HepG2 (cell line): ENCODE data around the gene ATP6V0D1. TPM values are rescaled to one million over a fixed set of nuclear protein-coding genes. Genes with fewer than 3 reads are reported as not detected.
A peak's percentile ranks its signal among the peaks of the same experiment; 100 is the strongest.

Source experiments
- CEBPB ChIP-seq: IDR thresholded peaks from 2 replicates; pipeline ENCODE4 v1.6.1; 2011; ENCODE audit warnings: low read depth, low read length, improper control_type of control experiment, borderline replicate concordance
- ESRRA ChIP-seq: sonication (generic); formaldehyde crosslinking; IDR thresholded peaks from 2 replicates; pipeline ENCODE4 v1.5.1; 2020; ENCODE audit warnings: mild to moderate bottlenecking, low read depth, missing genetic modification reagents
- FOXP1 ChIP-seq, 2 experiments: fragments of 450-650 bp in 1 of 2; IDR thresholded peaks; 2 replicates each; pipeline ENCODE4 v1.6.1; 2017 to 2018; ENCODE audit warnings: antibody characterized with exemption in 1 of 2
- KDM5B ChIP-seq: sonication (generic); formaldehyde crosslinking; IDR thresholded peaks from 2 replicates; pipeline ENCODE4 v1.4.0; 2020; ENCODE audit warnings: missing genetic modification reagents, mild to moderate bottlenecking, borderline replicate concordance
- MTA3 ChIP-seq: sonication (generic); formaldehyde crosslinking; IDR thresholded peaks from 2 replicates; pipeline ENCODE4 v1.4.0; 2020; ENCODE audit warnings: missing genetic modification reagents
- MXI1 ChIP-seq: IDR thresholded peaks from 3 replicates; pipeline ENCODE4 v1.6.1; 2012; ENCODE audit warnings: low read depth, low read length, inconsistent platforms, borderline replicate concordance
- SALL2 ChIP-seq: sonication (generic); formaldehyde crosslinking; IDR thresholded peaks from 2 replicates; pipeline ENCODE4 v1.8.1; 2023; ENCODE audit warnings: mild to moderate bottlenecking, missing genetic modification reagents, inconsistent platforms
- SAP130 ChIP-seq: IDR thresholded peaks from 2 replicates; pipeline ENCODE4 v1.6.1; 2016; ENCODE audit warnings: low read depth
- TGIF2 ChIP-seq: IDR thresholded peaks from 2 replicates; pipeline ENCODE4 v1.6.1; 2016; ENCODE audit warnings: control low read depth, missing compliant biosample characterization
- ZEB1 ChIP-seq: IDR thresholded peaks from 2 replicates; pipeline ENCODE4 v1.6.1; 2012; ENCODE audit warnings: mild to moderate bottlenecking, low read depth, inconsistent platforms; ENCODE audit not compliant: insufficient replicate concordance
- polyA plus RNA-seq, 8 experiments: library from polyadenylated mRNA; depleted of rRNA in 3 of 8; stranded (reverse) in 7 of 8; unstranded in 1 of 8; fragments of >200 nt; fragmentation: Illumina TruSeq in 4 of 8; extraction: Trizol in 4 of 8; gene quantifications; 2 replicates each; pipeline versions ENCODE4 v1.2.1 to v1.2.3, GENCODE V29; 2011 to 2016; ENCODE audit warnings: low read depth in 4 of 8, missing spikeins in 1 of 8, mixed read lengths in 1 of 8; ENCODE audit not compliant: insufficient read depth in 1 of 8
- total RNA-seq, 5 experiments: library from RNA; depleted of rRNA; stranded (reverse); fragments of >200 nt; fragmentation: Illumina TruSeq; extraction: Trizol; gene quantifications; 2 replicates each; pipeline ENCODE4 v1.2.3, GENCODE V29; 2016; ENCODE audit warnings: low read depth in 1 of 5
- TF ChIP-seq, protein P1 (sequence below): conservative IDR thresholded peaks from 2 replicates; pipeline ENCODE4 v1.6.1; 2018; ENCODE audit warnings: missing genetic modification reagents
- TF ChIP-seq, protein P2 (sequence below): sonication (generic); formaldehyde crosslinking; IDR thresholded peaks from 2 replicates; pipeline ENCODE4 v1.4.0; 2020; ENCODE audit warnings: missing genetic modification reagents
- TF ChIP-seq, protein P3 (sequence below): sonication (generic); formaldehyde crosslinking; IDR thresholded peaks from 2 replicates; pipeline ENCODE4 v1.5.0; 2020; ENCODE audit warnings: missing genetic modification reagents
- TF ChIP-seq, protein P4 (sequence below): sonication (generic); formaldehyde crosslinking; conservative IDR thresholded peaks from 2 replicates; pipeline ENCODE4 v1.4.0; 2020; ENCODE audit warnings: mild to moderate bottlenecking, missing genetic modification reagents, moderate library complexity
- TF ChIP-seq, protein P5 (sequence below): sonication (generic); formaldehyde crosslinking; IDR thresholded peaks from 2 replicates; pipeline ENCODE4 v1.4.0; 2020; ENCODE audit warnings: missing genetic modification reagents, borderline replicate concordance
- TF ChIP-seq, protein P6 (sequence below): sonication (generic); formaldehyde crosslinking; IDR thresholded peaks from 2 replicates; pipeline ENCODE4 v1.9.0; 2021; ENCODE audit warnings: missing genetic modification reagents, mild to moderate bottlenecking, borderline replicate concordance

ATP6V0D1 gene
- total and polyA plus RNA-seq, 2 of the 13 experiments (the other 11 are each of a cell fraction or from before 2014, with no cell fraction given): 51.1 to 61.3 TPM

DNA sequence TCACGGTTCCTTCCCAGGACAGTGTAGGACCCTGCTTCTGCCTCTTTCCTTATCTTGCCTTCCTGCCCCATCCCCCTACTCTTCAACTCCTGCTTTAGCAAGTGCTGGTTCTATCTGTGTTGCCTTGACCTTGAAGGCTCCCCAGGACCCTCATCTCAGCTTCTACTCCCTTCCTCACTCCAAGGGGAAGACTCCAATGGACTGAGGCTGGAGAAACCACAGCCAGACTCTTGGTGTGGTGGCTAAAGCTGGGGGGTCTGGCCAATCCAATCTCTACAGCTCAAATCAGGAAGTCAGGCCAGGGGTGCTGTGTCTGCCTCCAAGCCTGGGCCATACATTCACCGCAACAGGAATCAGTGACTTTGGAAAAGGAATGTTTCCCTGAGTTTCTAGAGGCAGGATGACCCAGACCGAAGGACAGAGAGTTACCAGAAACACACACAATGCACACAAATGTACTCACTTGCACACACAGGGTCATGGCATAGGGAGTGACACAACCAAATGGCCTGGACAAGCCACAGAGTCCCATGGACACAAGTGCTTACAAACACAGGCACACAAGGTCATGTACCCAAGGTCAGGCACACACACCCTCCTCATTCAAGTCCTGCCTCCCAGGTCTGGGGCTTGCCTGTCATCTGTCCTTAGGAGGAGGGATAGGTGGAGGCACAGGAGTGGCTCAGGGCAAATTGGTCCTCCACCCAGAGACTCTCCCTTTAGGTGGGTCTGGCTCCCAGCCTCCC is 51.7 kb downstream of the ATP6V0D1 start (continued):
- TF ChIP-seq, protein P1, sequence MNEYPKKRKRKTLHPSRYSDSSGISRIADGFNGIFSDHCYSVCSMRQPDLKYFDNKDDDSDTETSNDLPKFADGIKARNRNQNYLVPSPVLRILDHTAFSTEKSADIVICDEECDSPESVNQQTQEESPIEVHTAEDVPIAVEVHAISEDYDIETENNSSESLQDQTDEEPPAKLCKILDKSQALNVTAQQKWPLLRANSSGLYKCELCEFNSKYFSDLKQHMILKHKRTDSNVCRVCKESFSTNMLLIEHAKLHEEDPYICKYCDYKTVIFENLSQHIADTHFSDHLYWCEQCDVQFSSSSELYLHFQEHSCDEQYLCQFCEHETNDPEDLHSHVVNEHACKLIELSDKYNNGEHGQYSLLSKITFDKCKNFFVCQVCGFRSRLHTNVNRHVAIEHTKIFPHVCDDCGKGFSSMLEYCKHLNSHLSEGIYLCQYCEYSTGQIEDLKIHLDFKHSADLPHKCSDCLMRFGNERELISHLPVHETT: 0 out of 2 replicates have a peak, but pooled peaks have one; percentile 48
- TF ChIP-seq, protein P2, sequence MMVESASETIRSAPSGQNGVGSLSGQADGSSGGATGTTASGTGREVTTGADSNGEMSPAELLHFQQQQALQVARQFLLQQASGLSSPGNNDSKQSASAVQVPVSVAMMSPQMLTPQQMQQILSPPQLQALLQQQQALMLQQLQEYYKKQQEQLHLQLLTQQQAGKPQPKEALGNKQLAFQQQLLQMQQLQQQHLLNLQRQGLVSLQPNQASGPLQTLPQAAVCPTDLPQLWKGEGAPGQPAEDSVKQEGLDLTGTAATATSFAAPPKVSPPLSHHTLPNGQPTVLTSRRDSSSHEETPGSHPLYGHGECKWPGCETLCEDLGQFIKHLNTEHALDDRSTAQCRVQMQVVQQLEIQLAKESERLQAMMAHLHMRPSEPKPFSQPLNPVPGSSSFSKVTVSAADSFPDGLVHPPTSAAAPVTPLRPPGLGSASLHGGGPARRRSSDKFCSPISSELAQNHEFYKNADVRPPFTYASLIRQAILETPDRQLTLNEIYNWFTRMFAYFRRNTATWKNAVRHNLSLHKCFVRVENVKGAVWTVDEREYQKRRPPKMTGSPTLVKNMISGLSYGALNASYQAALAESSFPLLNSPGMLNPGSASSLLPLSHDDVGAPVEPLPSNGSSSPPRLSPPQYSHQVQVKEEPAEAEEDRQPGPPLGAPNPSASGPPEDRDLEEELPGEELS: peak; percentile 76
- TF ChIP-seq, protein P3, sequence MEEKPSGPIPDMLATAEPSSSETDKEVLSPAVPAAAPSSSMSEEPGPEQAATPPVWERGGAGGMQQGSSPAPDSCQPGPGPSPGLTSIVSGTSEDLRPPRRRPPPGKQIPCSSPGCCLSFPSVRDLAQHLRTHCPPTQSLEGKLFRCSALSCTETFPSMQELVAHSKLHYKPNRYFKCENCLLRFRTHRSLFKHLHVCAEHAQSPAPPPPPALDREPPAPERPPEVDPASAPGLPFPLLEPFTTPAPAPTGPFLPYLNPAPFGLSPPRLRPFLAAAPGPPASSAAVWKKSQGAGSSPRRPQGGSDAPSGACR (CRISPR knock-in tag): no peak
- TF ChIP-seq ESRRA (peak; percentile 99), ZEB1 (no peak), TGIF2 (CRISPR knock-in tag) (peak; percentile 78; the same call in 1 of the 2 replicates), MXI1 (0 out of 3 replicates have a peak, but pooled peaks have one; percentile 29), SAP130 (CRISPR knock-in tag) (peak; percentile 85), MTA3 (no peak), FOXP1 (IDR thresholded peaks at IDR 0.05) (no peak), FOXP1 (CRISPR knock-in tag; IDR thresholded peaks at IDR 0.05) (peak; percentile 71), CEBPB (peak; percentile 54; the same call in 1 of the 2 replicates), SALL2 (peak; percentile 76; the same call in 1 of the 2 replicates), KDM5B (no peak)
- TF ChIP-seq, protein P4, sequence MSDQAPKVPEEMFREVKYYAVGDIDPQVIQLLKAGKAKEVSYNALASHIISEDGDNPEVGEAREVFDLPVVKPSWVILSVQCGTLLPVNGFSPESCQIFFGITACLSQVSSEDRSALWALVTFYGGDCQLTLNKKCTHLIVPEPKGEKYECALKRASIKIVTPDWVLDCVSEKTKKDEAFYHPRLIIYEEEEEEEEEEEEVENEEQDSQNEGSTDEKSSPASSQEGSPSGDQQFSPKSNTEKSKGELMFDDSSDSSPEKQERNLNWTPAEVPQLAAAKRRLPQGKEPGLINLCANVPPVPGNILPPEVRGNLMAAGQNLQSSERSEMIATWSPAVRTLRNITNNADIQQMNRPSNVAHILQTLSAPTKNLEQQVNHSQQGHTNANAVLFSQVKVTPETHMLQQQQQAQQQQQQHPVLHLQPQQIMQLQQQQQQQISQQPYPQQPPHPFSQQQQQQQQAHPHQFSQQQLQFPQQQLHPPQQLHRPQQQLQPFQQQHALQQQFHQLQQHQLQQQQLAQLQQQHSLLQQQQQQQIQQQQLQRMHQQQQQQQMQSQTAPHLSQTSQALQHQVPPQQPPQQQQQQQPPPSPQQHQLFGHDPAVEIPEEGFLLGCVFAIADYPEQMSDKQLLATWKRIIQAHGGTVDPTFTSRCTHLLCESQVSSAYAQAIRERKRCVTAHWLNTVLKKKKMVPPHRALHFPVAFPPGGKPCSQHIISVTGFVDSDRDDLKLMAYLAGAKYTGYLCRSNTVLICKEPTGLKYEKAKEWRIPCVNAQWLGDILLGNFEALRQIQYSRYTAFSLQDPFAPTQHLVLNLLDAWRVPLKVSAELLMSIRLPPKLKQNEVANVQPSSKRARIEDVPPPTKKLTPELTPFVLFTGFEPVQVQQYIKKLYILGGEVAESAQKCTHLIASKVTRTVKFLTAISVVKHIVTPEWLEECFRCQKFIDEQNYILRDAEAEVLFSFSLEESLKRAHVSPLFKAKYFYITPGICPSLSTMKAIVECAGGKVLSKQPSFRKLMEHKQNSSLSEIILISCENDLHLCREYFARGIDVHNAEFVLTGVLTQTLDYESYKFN (CRISPR knock-in tag): peak; percentile 35; the same call in 1 of the 2 replicates
- TF ChIP-seq, protein P5, sequence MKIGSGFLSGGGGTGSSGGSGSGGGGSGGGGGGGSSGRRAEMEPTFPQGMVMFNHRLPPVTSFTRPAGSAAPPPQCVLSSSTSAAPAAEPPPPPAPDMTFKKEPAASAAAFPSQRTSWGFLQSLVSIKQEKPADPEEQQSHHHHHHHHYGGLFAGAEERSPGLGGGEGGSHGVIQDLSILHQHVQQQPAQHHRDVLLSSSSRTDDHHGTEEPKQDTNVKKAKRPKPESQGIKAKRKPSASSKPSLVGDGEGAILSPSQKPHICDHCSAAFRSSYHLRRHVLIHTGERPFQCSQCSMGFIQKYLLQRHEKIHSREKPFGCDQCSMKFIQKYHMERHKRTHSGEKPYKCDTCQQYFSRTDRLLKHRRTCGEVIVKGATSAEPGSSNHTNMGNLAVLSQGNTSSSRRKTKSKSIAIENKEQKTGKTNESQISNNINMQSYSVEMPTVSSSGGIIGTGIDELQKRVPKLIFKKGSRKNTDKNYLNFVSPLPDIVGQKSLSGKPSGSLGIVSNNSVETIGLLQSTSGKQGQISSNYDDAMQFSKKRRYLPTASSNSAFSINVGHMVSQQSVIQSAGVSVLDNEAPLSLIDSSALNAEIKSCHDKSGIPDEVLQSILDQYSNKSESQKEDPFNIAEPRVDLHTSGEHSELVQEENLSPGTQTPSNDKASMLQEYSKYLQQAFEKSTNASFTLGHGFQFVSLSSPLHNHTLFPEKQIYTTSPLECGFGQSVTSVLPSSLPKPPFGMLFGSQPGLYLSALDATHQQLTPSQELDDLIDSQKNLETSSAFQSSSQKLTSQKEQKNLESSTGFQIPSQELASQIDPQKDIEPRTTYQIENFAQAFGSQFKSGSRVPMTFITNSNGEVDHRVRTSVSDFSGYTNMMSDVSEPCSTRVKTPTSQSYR (CRISPR knock-in tag): peak; percentile 52; the same call in 1 of the 2 replicates
- TF ChIP-seq, protein P6, sequence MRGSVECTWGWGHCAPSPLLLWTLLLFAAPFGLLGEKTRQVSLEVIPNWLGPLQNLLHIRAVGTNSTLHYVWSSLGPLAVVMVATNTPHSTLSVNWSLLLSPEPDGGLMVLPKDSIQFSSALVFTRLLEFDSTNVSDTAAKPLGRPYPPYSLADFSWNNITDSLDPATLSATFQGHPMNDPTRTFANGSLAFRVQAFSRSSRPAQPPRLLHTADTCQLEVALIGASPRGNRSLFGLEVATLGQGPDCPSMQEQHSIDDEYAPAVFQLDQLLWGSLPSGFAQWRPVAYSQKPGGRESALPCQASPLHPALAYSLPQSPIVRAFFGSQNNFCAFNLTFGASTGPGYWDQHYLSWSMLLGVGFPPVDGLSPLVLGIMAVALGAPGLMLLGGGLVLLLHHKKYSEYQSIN (CRISPR knock-in tag): no peak
